ENCODE data around the gene AVEN.
A peak's percentile ranks its signal among the peaks of the same experiment; 100 is the strongest.
"Not testable (repeated sequence)": the region's sequence is repeated elsewhere in the genome, so short reads cannot be mapped to it uniquely, and the experiment has no call there.

Gene AVEN

GRCh38 chr15:34039790-34040113 is 748 bp upstream of the AVEN start:
- DNase-seq (ENCODE audit: low read depth in 2 of 2) = no peak

GRCh38 chr15:34038023-34038870 is 757 bp downstream of the AVEN start:
- DNase-seq (ENCODE audit: low read depth in 2 of 2) = peak; percentile 34 to 48

- no peak for DNase-seq (ENCODE audit: low read depth in 2 of 2)
Measured at GRCh38 chr15:34031987-34032760, 6.8 kb downstream of the AVEN start.

- no peak for DNase-seq (ENCODE audit: low read depth in 2 of 2)
Measured at GRCh38 chr15:34027606-34028005, 11.4 kb downstream of the AVEN start.

- DNase-seq (ENCODE audit: low read depth in 2 of 2) = no peak
Measured at GRCh38 chr15:34025252-34025651, 13.8 kb downstream of the AVEN start.

GRCh38 chr15:34023907-34024306 is 15.1 kb downstream of the AVEN start:
- DNase-seq (ENCODE audit: low read depth in 2 of 2) = no peak

- no peak for DNase-seq (ENCODE audit: low read depth in 2 of 2)
Measured at GRCh38 chr15:34019369-34019990, 19.5 kb downstream of the AVEN start.

GRCh38 chr15:34018738-34019137 is 20.3 kb downstream of the AVEN start:
- DNase-seq (ENCODE audit: low read depth in 2 of 2) = not testable (repeated sequence)

GRCh38 chr15:34018021-34018645 is 20.9 kb downstream of the AVEN start:
- DNase-seq (ENCODE audit: low read depth in 2 of 2) = no peak

GRCh38 chr15:34014556-34014955 is 24.4 kb downstream of the AVEN start:
- DNase-seq (ENCODE audit: low read depth in 2 of 2) = no peak

- DNase-seq (ENCODE audit: low read depth in 2 of 2) = no peak
Measured at GRCh38 chr15:34013746-34014145, 25.3 kb downstream of the AVEN start.

- DNase-seq (ENCODE audit: low read depth in 2 of 2) = no peak
Measured at GRCh38 chr15:34012461-34013028, 26.5 kb downstream of the AVEN start.

GRCh38 chr15:34011481-34011880 is 27.5 kb downstream of the AVEN start:
- DNase-seq (ENCODE audit: low read depth in 2 of 2) = no peak

- DNase-seq (ENCODE audit: low read depth in 2 of 2) = no peak
Measured at GRCh38 chr15:34010921-34011320, 28.1 kb downstream of the AVEN start.

GRCh38 chr15:34009656-34010055 is 29.3 kb downstream of the AVEN start:
- DNase-seq (ENCODE audit: low read depth in 2 of 2) = no peak

GRCh38 chr15:34006381-34006780 is 32.6 kb downstream of the AVEN start:
- no peak for DNase-seq (ENCODE audit: low read depth in 2 of 2)

- DNase-seq (ENCODE audit: low read depth in 2 of 2) = no peak
Measured at GRCh38 chr15:34001536-34001935, 37.5 kb downstream of the AVEN start.

- DNase-seq (ENCODE audit: low read depth in 2 of 2) = not testable (repeated sequence)
Measured at GRCh38 chr15:33995666-33996065, 43.3 kb downstream of the AVEN start.

GRCh38 chr15:33994005-33994615 is 44.9 kb downstream of the AVEN start:
- DNase-seq (ENCODE audit: low read depth in 2 of 2) = no peak

- no peak for DNase-seq (ENCODE audit: low read depth in 2 of 2)
Measured at GRCh38 chr15:33988384-33988783, 50.6 kb downstream of the AVEN start.

- no peak for DNase-seq (ENCODE audit: low read depth in 2 of 2)
Measured at GRCh38 chr15:33987444-33987843, 51.6 kb downstream of the AVEN start.

Data from stimulated activated CD8-positive, alpha-beta memory T cell treated with anti-CD3 and anti-CD28 coated beads, Interleukin-7, amount 100 ng/mL, for 1 hour (primary cell).